ENCODE results near the gene EBI3.
"Not testable (repeated sequence)": the region's sequence is repeated elsewhere in the genome, so short reads cannot be mapped to it uniquely, and the experiment has no call there.

EBI3 gene

DNA sequence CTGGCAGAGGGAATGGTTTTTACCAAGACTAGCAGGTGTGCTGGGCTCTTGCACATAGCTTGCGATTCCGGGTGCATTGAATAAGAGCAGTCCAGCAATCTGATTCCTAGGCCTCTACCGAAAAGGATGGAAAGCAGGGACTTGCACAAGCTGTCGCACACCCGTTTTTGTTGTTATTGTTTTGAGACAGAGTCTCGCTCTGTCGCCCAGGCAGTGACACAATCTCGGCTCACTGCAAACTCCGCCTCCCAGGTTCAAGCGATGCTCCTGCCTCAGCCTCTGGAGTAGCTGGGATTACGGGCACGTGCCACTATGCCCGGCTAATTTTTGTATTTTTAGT, 5.5 kb downstream of the EBI3 start:
- DNase-seq (ENCODE audit: low read depth): no peak

DNA sequence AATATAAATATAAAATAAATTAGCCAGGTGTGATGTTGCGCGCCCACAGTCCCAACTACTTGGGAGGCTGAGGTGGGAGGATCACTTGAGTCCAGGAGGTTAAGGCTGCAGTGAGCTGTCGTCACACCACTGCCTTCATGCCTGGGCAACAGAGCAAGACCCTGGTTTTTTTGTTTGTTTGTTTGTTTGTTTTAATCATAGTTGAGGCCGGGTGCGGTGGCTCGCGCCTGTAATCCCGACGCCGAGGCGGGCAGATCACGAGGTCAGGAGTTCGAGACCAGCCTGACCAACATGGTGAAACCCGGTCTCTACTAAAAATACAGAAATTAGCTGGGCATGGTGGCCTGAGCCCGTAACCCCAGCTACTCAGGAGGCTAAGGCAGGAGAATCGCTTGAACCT, 8.2 kb downstream of the EBI3 start:
- not testable (repeated sequence) for DNase-seq (ENCODE audit: low read depth)

DNA sequence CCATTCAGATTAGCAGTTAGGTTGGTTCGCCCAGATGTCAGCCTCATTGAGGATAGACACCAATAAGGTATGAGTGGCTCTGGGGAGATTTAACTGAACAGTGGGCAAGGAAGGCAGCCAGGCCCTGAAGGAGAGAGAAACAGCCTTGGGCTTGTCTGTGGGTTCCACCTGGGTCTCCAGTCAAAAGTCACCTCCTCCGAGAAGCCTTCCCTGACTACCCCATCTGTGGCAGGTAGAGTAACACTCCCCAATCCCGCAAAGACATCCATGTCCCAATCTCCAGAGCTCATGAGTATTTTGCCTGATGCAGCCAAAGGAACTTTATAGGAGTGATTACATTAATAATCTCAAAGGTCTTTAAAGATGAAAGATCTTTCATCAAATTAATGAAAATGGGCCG, 9.5 kb downstream of the EBI3 start:
- no peak for DNase-seq (ENCODE audit: low read depth)

DNA sequence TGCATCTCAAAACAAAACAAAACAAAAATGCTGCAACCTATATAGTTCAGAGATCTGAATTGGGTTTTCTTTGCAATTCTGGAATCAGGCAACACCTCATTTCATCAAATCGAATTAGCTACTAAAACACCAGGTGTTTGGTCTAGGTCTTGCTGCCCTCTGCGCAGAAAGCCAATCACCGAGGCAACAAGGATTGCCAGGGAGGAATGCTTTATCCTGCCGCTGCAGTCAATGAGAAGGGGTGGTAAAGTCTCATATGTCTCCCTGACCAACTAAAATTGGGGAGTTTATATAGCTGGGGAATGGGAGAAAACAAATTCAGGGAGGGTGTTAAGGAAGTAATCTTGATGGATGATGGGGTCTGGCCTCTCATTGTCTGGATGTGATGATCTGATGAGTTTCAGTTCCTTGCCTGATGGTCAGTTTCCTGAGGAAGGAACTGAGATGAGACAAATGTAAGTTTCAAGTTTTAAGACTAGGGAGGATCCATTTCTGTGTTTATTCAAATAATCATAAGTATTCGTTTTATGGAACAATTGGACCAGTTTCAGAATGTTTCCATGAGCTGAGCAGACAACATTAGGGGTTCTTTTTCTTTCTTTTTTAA, 12.6 kb downstream of the EBI3 start:
- no peak for DNase-seq (ENCODE audit: low read depth)

DNA sequence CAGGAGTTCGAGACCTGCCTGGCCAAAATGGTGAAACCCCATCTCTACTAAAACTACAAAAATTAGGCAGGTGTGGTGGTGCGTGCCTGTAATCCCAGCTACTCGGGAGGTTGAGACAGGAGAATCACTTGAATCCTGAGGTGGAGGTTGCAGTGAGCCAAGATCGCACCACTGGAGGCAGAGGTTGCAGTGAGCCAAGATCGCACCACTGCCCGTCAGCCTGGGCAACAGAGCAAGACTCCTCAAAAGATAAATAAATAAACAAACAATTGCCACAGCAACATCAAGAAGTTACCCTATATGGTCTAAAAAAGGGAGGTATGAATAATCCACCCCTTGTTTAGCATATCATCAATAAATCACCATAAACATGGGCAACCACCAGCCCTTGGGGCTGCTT, 16.6 kb downstream of the EBI3 start:
- not testable (repeated sequence) for DNase-seq (ENCODE audit: low read depth)

DNA sequence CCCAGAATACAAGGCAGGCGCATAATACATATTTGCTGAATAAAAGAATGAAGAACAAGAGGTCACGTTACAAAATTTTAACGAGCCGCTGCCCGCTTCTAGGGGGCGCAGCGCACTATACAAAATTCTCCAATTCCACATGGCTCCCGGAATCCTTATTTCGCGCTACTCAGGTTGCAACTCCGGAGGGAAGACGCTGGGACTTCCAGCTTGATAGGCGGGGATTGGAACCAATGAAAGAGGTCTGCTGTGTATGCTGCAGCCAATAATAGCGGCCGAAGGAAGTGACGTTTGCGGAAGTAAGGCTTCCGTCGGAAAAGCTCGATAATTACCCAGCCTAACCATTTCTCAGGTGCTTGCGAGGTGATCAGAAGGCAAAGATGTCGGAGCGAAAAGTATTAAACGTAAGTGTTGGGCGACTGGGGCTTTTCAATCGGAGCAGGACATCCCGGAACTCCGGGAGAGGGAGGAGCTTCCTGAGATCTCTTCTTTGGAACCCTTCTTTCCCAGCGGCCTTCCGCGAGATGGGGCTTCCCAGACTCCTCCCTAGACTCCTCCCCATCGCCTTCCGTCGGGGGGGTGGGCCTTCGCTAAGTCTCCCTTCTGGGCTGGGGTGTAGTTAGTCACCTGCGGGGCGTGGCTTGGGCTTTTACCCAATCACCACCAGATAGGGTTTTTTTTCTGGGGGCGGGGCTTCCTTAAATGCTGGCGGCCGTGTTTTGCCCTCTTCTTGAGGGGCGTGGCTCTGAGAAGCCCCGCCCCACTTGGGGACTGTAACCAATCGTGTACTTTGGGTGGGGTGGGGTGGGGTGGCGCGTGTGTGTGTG, 17.7 kb downstream of the EBI3 start, which contains the start of gene YJU2:
YJU2 (plus strand) TSS at position 314 of the 827 bp plus-strand sequence; CDS start at position 381, 67 bp downstream.
- peak; percentile 93 for DNase-seq (ENCODE audit: low read depth)

DNA sequence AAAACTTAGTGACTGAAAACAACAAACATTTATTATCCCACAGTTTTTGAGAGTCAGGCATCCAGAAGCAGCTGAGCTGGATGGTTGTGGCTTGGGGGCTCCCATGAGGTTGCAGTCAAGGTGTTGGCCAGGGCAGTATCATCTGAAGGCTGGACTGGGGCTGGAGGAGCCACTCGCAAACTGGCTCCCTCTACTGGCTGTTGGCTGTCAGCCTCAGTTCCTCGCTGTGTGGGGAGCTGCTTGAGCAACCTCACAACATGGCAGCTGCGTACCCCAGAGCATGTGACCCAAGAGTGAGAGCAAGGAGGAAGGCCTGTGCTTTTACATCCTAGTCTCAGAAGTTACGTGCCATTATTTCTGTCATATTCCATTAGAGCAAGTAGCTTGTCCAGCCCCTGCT, 27.2 kb downstream of the EBI3 start:
- DNase-seq (ENCODE audit: low read depth): no peak

DNA sequence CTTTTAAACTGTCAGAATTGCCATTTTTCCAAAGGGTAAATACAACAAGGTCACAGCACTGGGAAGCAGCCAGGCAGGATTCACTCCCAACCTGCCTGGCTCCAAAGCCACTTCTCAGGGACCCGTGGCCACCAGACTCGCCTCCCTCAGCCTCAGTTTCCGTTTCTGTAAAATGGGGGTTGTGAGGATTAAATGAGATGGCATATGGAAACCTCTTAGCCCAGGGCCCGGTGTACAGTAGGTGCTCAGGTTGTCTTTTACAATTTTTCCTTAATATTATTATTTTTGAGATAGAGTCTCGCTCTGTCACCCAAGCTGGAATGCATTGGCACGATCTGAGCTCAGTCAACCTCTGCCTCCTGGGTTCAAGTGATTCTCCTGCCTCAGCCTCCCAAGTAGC, 27.7 kb downstream of the EBI3 start:
- DNase-seq (ENCODE audit: low read depth): no peak

DNA sequence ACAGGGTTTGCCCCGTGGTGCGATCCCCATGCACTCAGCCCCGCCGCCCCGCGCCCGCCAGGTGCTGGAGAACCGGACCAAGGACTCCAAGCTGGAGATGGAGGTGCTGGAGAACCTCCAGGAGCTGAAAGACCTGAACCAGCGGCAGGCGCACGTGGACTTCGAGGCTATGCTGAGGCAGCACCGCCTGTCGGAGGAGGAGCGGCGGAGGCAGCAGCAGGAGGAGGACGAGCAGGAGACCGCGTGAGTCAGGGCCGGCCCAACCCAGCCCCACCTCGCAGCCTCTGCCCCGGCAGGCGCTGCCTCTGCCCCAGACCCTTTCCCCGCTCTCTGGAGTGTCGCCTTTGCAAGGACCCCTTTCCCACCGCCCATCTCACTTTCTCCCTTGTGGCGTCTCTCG, 28.9 kb downstream of the EBI3 start:
- no peak for DNase-seq (ENCODE audit: low read depth)

DNA sequence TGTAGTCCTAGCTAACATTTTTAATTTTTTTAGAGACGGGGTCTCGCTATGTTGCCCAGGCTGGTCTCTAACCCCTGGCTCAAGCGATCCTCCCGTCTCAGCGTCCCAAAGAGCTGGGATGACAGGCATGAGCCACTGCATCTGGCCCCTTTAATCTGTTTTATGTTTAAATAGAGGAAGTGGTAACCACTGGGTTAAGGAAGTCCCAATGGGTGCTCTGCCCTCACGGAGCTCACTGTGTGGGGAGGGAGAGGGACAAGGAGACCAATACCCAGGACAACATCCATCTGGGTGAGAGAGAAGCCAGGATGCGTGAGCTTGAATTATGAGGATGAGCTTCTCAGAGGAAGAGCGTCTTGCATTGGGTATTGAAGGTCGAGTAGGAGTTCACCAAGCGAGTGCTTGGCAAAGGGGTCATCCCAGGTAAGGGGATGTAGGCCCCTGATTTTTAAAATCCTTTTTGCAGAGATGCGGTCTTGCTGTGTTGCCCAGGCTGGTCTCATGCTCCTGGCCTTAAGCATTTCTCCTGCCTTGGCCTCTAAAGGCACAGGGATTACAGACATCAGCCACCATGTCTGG, 31.4 kb downstream of the EBI3 start:
- DNase-seq (ENCODE audit: low read depth): no peak

DNA sequence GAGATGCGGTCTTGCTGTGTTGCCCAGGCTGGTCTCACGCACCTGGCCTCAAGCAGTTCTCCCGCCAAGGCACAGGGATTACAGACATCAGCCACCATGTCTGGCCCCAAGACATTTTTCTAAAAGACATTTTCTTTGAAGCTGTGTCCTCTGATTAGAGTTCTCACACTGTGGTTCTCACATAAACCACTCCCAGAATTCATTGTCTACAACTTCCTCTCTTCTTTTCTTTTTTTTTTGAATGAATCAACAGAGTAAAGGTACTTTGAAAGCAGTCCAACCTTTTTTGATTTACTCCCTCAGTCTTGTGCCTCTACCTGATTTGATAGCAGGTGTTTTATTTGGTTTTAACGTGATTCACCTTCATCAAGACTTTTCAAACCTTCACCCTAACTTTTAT, 35.5 kb downstream of the EBI3 start:
- no peak for DNase-seq (ENCODE audit: low read depth)

DNA sequence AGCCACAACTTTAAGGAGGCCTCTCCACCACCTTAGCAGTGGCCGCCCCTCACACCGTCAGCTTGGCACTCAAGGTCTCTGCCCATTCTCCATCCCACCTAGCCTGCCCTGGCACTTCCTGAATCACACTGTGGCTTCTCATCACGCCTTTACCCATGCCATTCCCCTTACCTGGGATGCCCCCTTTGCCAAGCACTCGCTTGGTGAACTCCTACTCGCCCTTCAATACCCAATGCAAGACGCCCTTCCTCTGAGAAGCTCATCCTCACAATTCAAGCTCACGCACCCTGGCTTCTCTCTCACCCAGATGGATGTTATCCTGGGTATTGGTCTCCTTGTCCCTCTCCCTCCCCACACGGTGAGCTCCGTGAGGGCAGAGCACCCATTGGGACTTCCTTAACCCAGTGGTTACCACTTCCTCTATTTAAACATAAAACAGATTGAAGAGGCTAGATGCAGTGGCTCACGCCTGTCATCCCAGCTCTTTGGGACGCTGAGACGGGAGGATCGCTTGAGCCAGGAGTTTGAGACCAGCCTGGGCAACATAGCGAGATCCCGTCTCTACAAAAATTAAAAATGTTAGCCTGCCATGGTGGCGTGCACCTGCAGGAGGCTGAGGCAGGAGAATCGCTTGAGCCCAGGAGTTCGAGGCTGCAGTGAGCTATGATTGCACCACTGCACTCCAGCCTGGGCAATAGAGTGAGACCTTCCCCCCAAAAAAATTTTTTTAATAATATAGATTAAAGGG, 37.1 kb downstream of the EBI3 start:
- DNase-seq (ENCODE audit: low read depth): no peak

DNA sequence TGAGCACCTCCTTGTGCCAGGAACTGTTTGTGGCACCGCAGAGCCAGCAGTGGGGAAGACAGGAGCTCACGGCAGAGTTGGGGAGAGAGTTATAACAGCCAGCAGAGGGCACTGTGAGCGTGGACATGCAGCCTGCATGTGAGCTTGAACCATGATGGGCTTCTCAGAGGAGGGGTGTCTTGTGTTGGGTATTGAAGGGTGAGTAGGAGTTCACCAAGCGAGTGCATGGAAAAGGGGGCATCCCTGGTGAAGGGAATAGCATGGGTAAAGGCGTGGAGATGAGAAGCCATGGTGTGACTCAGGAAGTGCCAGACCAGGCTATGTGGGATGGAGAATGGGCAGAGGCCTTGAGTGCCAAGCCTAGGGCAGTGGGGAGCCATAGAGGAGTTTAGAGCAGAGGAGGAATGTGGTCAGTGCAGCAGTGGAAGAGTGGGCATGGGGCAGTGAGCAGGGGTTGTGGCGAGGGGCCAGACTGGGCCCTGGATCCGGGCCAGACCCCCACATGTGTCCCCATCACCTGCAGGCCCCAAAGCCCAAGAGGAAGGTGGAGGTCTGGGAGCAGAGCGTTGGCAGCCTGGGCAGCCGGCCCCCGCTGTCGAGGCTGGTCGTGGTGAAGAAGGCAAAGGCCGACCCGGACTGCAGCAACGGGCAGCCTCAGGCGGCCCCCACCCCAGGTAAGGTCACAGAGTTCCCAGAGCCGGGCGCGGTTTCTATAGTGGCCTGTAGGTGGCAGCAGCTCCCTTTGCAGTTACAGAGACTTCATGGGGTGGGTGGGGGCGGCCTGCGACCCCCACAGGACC, 38.0 kb downstream of the EBI3 start:
- DNase-seq (ENCODE audit: low read depth): no peak

DNA sequence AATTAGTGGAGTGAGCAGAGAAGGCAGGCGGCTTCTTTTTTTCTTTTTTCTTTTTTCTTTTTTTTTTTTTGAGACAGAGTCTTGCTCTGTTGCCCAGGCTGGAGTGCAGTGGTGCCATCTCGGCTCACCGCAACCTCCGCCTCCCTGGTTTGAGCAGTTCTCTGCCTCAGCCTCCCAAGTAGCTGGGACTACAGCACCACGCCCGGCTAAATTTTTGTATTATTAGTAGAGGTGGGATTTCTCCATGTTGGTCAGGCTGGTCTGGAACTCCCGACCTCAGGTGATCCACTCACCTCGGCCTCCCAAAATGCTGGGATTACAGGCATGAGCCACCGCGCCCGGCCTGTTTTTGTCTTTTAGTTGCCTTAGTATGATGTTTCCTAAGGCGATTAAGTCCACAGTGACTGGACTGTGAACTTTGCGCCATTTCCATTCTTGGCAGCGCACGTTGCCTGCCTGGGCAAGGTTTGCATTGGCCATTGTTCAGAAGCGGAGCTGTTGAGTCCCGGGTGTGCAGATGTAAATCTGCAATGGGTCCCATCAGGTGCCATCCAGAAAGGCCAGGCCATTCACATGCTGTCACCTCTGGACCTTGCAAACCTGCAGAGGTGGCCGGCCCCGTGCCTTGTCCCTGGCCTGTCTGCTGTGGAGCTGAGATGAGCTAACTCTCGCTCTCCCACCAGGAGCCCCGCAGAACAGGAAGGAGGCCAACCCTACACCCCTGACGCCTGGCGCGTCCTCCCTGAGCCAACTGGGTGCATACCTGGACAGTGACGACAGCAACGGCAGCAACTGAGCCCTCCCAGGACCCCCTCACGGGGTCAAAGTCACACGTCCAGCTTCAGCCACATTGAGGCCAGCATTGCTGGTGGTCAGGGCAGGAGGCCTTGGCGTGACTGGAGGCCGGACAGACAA, 38.8 kb downstream of the EBI3 start:
- DNase-seq (ENCODE audit: low read depth): no peak

DNA sequence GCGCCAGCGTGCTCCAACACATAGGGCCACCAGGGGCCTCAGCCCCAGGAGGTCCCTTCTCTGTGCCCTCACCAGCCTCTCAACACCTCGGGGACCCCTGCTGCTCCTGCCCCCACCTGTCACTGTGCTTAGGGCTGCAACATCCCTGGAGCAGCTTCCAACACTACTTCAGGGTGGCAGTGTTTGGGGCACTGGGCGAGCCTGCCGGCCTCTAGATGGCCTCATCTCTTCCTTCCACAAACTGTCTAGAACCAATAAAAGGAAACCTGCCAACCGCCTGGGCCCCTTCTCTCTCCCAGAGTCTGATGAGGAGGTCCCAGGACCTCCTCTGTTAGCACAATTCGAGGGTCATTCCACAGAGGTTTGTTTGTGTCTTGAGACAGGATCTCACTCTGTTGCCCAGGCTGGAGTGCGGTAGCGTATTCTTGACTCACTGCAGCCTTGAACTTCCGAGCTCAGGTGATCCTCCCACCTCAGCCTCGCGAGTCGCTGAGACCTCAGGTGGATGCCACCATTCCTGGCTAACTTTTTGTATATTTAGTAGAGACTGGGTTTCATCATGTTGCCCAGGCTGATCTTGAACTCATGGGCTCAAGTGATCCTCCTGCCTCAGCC, 39.6 kb downstream of the EBI3 start:
- no peak for DNase-seq (ENCODE audit: low read depth)

DNA sequence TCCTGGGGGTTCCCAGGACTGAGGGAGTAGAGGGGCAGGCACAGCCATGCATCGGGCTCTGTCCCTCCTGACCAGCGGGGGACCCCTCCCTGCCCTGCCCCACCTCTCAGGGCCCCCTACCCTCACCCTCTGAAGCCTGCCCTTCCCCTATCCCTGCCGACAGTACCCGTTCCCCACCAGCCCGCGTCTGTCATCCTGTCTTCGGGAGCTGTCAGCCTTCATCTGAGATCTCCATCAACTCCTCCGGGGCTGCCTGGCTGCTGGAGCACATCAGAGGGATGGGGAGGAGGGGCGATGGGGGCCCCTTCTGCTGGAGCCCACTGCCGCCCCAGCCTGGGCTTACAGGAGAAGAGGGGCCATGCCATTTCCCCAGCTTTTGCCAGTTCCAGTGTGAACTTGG, 43.6 kb downstream of the EBI3 start:
- no peak for DNase-seq (ENCODE audit: low read depth)

DNA sequence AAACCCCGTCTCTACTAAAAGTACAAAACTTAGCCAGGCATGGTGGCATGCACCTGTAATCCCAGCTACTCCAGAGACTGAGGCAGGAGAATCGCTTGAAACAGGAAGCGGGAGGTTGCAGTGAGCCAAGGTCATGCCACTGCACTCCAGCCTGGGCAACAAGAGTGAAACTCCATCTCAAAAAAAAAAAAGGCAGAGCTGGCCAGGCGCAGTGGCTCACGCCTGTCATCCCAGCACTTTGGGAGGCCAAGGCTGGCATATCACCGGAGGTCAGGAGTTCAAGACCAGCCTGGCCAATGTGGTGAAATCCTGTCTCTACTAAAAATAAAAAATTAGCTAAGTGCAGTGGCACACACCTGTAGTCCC, 45.0 kb downstream of the EBI3 start:
- not testable (repeated sequence) for DNase-seq (ENCODE audit: low read depth)

DNA sequence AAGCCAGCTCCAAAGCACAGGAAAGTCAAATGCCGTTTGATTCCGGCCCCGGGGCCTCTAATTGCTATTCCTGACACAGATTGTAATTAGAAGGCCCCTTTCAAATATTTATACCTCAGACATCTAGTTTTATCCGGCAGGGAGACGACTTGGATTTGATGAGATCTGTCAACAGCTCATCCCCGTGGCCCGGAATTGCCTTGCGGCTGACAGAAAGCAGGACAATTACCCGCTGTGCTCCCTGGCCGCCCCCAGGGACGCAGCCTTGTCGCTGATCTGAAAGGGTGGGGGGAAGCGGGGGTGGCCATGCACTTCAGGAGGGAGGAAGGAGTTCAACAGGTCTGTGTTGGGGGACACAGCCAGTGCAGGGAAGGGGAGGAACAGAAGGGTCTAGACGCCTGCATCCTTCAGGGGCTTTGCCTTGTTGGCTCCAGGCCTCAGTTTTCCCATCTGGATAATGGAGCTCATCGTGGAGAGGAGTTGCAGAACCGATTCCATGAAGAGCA, 47.9 kb downstream of the EBI3 start:
- no peak for DNase-seq (ENCODE audit: low read depth)

DNA sequence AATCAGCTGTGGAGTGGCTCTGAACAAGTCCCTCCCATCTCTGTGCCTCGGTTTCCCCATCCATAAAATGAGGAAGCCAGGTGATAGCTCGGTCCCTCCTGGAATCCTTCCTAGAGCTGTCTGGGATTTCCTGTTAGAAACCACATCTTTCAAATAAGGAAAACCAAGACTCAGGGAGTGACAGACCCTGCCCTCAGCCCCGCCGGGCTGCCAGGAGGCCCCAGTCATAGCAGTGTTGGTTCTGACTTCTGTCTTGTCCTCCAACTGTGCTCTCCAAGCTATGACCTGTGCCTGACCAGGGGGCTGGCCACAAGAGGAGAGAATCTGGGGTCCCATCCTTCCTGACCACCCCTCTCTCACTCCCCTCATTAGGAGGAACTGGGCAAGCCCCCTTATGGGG, 48.7 kb downstream of the EBI3 start:
- no peak for DNase-seq (ENCODE audit: low read depth)

Data from GM04503 (cell line).